Omental fat pad (tissue), 4 donors: Measurements from ENCODE around the gene SCN4B. TPM values are rescaled to one million over a fixed set of nuclear protein-coding genes. Genes with fewer than 3 reads are reported as not detected.

ENCODE experiments used
- ATAC-seq: fragments of 150-250 bp; one replicate; pipeline ENCODE4 v1.9.1; 2016; ENCODE audit warnings: mild to moderate bottlenecking, moderate library complexity; ENCODE audit not compliant: low FRiP score
- DNase-seq: peaks from one replicate; pipeline ENCODE4 v3.0.0-alpha.2; 2019; ENCODE audit warnings: low spot score
- total RNA-seq, 4 donors: library from RNA; depleted of rRNA; stranded (reverse); fragments of >200 nt; gene quantifications; one replicate each; pipeline ENCODE4 v1.1.0, GENCODE V29; 2016
- TF ChIP-seq, protein P1 (sequence below), 3 donors: fragments of 450-650 bp; IDR thresholded peaks; one replicate each; pipeline ENCODE4 v1.5.1; 2016 to 2017; ENCODE audit warnings: antibody characterized with exemption in 3 of 3, mild to moderate bottlenecking in 3 of 3, moderate library complexity in 2 of 3

SCN4B gene
- total RNA-seq, 4 donors from 2014 or later: 1.1 to 10.2 (median 2.0) TPM

DNA sequence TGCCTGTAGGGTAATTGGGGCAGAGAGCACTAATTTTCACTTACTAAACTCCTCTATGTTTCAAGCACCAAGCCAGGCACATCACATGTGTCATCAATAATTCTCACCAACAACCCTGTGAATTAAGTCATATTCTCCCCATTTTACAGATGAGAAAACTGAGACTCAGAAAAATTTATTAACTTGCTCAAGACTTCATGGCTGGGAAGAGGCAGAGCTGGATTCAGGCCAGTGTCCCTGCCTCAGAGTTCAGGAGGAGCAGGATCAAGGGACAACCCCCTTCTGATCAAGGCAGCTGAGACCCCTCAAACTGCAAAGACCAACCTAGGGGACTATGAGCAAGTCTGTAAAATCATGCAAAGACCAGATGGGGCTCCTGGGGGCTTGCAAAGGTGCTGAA lies 68.0 kb downstream of the SCN4B start:
- DNase-seq: no peak
- TF ChIP-seq, protein P1, sequence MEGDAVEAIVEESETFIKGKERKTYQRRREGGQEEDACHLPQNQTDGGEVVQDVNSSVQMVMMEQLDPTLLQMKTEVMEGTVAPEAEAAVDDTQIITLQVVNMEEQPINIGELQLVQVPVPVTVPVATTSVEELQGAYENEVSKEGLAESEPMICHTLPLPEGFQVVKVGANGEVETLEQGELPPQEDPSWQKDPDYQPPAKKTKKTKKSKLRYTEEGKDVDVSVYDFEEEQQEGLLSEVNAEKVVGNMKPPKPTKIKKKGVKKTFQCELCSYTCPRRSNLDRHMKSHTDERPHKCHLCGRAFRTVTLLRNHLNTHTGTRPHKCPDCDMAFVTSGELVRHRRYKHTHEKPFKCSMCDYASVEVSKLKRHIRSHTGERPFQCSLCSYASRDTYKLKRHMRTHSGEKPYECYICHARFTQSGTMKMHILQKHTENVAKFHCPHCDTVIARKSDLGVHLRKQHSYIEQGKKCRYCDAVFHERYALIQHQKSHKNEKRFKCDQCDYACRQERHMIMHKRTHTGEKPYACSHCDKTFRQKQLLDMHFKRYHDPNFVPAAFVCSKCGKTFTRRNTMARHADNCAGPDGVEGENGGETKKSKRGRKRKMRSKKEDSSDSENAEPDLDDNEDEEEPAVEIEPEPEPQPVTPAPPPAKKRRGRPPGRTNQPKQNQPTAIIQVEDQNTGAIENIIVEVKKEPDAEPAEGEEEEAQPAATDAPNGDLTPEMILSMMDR (IDR thresholded peaks at IDR 0.05): no peak
- no peak for ATAC-seq

DNA sequence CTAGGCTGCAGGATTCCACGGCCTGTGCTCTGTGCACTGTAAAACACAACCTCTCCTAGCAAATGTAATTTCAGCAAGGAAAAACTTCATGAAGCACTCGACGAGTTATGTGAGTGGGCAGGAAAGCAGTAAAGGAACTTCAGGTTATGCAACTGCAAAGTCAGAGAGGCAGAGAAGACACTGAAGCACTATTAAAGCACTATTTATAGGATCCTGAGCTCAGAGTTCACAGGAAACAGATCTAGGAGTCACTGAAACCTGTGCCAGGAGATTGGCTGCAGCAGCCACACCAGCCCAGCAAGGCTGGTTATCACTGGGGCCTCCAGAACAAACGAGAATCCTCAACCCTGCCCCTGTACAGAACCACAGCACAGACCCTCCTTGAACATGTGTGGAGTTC lies 68.4 kb downstream of the SCN4B start:
- ATAC-seq (no peak), DNase-seq (no peak)
- TF ChIP-seq, protein P1 (IDR thresholded peaks at IDR 0.05): no peak

Other genes starting within 250 kb of the SCN4B start
- gene TMPRSS13, start 223.4 kb downstream of the SCN4B start, total RNA-seq: under 1 TPM in 1 of 4 donors, not detected in 3; 0.50 TPM
- 10 to 100 TPM; 23.2 to 65.9 (median 44.4) TPM for gene IL10RA, start 166.4 kb downstream of the SCN4B start, total RNA-seq
- gene TMPRSS4, start 75.7 kb downstream of the SCN4B start, total RNA-seq: not detected
- gene SMIM35, start 65.9 kb downstream of the SCN4B start, total RNA-seq: under 1 TPM in 1 of 4 donors, not detected in 3; 0.47 TPM
- under 1 TPM in 2 of 4 donors, not detected in 2; 0.28 to 0.47 TPM for gene SCN2B, start 23.8 kb upstream of the SCN4B start, total RNA-seq
- gene JAML, start 72.2 kb upstream of the SCN4B start, total RNA-seq: 10 to 100 TPM in 3 of 4 donors, 1 to 10 TPM in 1; 9.9 to 35.9 (median 13.7) TPM
- gene MPZL3, start 99.5 kb upstream of the SCN4B start, total RNA-seq: 1 to 10 TPM; 1.3 to 2.5 (median 2.4) TPM
- 10 to 100 TPM in 3 of 4 donors, 1 to 10 TPM in 1; 6.8 to 56.6 (median 33.6) TPM for gene MPZL2, start 111.5 kb upstream of the SCN4B start, total RNA-seq
- 1 to 10 TPM; 2.8 to 4.1 (median 3.0) TPM for gene CD3E, start 151.9 kb upstream of the SCN4B start, total RNA-seq
- 1 to 10 TPM; 1.7 to 3.4 (median 2.6) TPM for gene CD3D, start 189.9 kb upstream of the SCN4B start, total RNA-seq
- 1 to 10 TPM; 1.0 to 2.1 (median 1.6) TPM for gene CD3G, start 191.5 kb upstream of the SCN4B start, total RNA-seq
- 10 to 100 TPM; 39.3 to 45.9 (median 42.3) TPM for gene UBE4A, start 206.8 kb upstream of the SCN4B start, total RNA-seq
- gene ATP5MG, start 248.8 kb upstream of the SCN4B start, total RNA-seq: 10 to 100 TPM; 38.1 to 57.1 (median 51.9) TPM